Transverse colon (tissue), 4 donors: ENCODE measurements around the gene CDK18.

Experiments
- EP300 ChIP-seq: sonication (generic); formaldehyde crosslinking; IDR thresholded peaks from one replicate; pipeline ENCODE4 v1.6.1; 2017; ENCODE audit warnings: antibody characterized with exemption, low read depth
- POLR2A ChIP-seq: fragments of 450-650 bp; IDR thresholded peaks from one replicate; pipeline ENCODE4 v1.6.1; 2016; ENCODE audit warnings: antibody characterized with exemption, mild to moderate bottlenecking, moderate library complexity
- POLR2AphosphoS5 ChIP-seq, 3 donors: sonication (generic); formaldehyde crosslinking; IDR thresholded peaks; one replicate each; pipeline ENCODE4 v1.6.1; 2016; ENCODE audit warnings: antibody characterized with exemption in 3 of 3
- TF ChIP-seq, protein P1 (sequence below), 5 experiments: fragments of 200-600 bp in 3 of 5; fragments of 450-650 bp in 2 of 5; sonication (generic) in 3 of 5; IDR thresholded peaks; 1 replicate in 2 of 5; 2 replicates in 3 of 5; pipeline ENCODE4 v1.5.1; 2016 to 2017; ENCODE audit warnings: antibody characterized with exemption in 5 of 5, inconsistent platforms in 3 of 5, mild to moderate bottlenecking in 2 of 5, moderate library complexity in 1 of 5

DNA sequence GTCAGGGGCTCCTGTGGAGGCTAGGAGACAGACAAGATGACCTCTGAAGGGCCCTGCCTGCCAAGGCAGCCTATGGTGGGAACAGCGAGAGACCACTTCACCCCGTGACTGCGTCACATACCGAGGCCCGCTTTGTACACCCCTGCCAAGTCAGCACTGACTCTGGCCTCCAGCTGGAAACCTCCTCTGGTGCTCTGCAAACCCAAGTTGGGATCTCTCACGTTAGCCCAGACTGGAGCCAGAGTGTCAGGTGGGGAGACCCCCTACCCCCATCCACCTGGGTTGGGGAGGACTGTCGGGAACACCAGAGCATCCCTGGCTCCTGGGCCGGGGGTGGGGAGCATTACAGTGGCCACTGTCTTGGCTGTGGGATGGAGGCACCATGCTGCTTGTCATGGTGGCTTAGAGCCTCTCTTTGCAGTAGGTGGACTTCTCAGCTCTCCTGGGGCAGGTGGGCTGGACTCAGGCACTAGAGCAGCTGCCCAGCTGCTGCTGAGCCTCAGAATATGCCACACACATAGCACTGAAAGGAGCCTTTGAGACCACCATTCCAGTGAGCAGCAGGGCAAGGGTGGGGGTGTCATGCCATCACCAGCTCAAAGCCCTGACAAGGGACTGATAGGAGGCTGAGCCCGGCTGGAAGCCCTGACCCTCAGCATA, 77.0 kb downstream of the CDK18 start:
- TF ChIP-seq POLR2A, result no peak
- TF ChIP-seq, protein P1, sequence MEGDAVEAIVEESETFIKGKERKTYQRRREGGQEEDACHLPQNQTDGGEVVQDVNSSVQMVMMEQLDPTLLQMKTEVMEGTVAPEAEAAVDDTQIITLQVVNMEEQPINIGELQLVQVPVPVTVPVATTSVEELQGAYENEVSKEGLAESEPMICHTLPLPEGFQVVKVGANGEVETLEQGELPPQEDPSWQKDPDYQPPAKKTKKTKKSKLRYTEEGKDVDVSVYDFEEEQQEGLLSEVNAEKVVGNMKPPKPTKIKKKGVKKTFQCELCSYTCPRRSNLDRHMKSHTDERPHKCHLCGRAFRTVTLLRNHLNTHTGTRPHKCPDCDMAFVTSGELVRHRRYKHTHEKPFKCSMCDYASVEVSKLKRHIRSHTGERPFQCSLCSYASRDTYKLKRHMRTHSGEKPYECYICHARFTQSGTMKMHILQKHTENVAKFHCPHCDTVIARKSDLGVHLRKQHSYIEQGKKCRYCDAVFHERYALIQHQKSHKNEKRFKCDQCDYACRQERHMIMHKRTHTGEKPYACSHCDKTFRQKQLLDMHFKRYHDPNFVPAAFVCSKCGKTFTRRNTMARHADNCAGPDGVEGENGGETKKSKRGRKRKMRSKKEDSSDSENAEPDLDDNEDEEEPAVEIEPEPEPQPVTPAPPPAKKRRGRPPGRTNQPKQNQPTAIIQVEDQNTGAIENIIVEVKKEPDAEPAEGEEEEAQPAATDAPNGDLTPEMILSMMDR (IDR thresholded peaks at IDR 0.05), result no peak
- TF ChIP-seq EP300, result no peak
- no peak for TF ChIP-seq POLR2AphosphoS5 (IDR thresholded peaks at IDR 0.05)
